Right lobe of liver (tissue), 6 donors: ENCODE data around the gene RGS10. TPM values are rescaled to one million over a fixed set of nuclear protein-coding genes. Genes with fewer than 3 reads are reported as not detected.

Source experiments
- ATAC-seq, 4 donors: fragments of 200-7000 bp; cut with Tn5 transposase; one replicate each; pipeline ENCODE4 v1.9.1; 2020; ENCODE audit warnings: mild to moderate bottlenecking in 4 of 4, moderate library complexity in 4 of 4
- DNase-seq, 3 donors: peaks; one replicate each; pipeline ENCODE4 v3.0.0-alpha.2; 2020
- H3K27ac ChIP-seq, 3 donors: fragments of 200-600 bp; one replicate each; pipeline ENCODE4 v1.8.0; 2022
- H3K27me3 ChIP-seq, 2 donors: fragments of 200-600 bp; one replicate each; pipeline ENCODE4 v1.8.0; 2022
- H3K36me3 ChIP-seq, 4 donors: fragments of 200-600 bp; sonication (generic) in 1 of 4; one replicate each; pipeline versions ENCODE4 v1.5.1 to v1.8.0; 2017 to 2022; ENCODE audit warnings: control low read depth in 1 of 4
- H3K4me1 ChIP-seq, 4 donors: fragments of 200-600 bp; sonication (generic) in 1 of 4; one replicate each; pipeline versions ENCODE4 v1.5.1 to v1.8.0; 2017 to 2022; ENCODE audit warnings: control low read depth in 1 of 4
- H3K4me3 ChIP-seq, 3 donors: fragments of 200-600 bp; one replicate each; pipeline ENCODE4 v1.8.0; 2022
- H3K9me3 ChIP-seq, 4 donors: fragments of 200-600 bp; sonication (generic) in 1 of 4; one replicate each; pipeline versions ENCODE4 v1.5.1 to v1.8.0; 2017 to 2022; ENCODE audit warnings: control low read depth in 1 of 4
- POLR2A ChIP-seq: fragments of 450-650 bp; IDR thresholded peaks from one replicate; pipeline ENCODE4 v1.6.1; 2017; ENCODE audit warnings: antibody characterized with exemption, mild to moderate bottlenecking
- WGBS: methylation state at CpG from one replicate; pipeline ENCODE4 v1.1.6; 2018; ENCODE audit warnings: low coverage, low lambda C conversion rate; ENCODE audit not compliant: insufficient coverage; ENCODE audit errors: missing lambda C conversion rate; 5-methylcytosine and 5-hydroxymethylcytosine counted together
- intact Hi-C, 2 donors: fragments of 100-400 bp; cut with DNase I; formaldehyde crosslinking; loops; one replicate each; pipeline versions ENCODE4 v1.11.2 to v1.14.1; 2022
- total RNA-seq, 6 experiments: library from RNA; depleted of rRNA in 2 of 6; stranded (reverse); fragments of >200 nt in 2 of 6; fragmentation: NEBNext Ultra II Directional in 3 of 6; extraction: Animal tissue kit (Norgen Biotek cat#: 25700) in 3 of 6; gene quantifications; one replicate each; pipeline versions ENCODE4 v1.1.0 to v1.2.4, GENCODE V29; 2016 to 2023
- TF ChIP-seq, protein P1 (sequence below), 4 donors: fragments of 200-600 bp in 3 of 4; fragments of 450-650 bp in 1 of 4; IDR thresholded peaks; one replicate each; pipeline versions ENCODE4 v1.5.1 to v1.8.0; 2016 to 2022; ENCODE audit warnings: antibody characterized with exemption in 4 of 4, mild to moderate bottlenecking in 2 of 4
- donor health status: DM: no; HTN: yes; CAD: no.
- donor health status: DM: no; HTN: no; CAD: no.
- donor health status: DM: no; HTN: no; CAD: no.
- donor health status: DM: no; HTN: yes; CAD: no.
- donor health status: DM: no; HTN: yes; CAD: no.

Gene RGS10
- total RNA-seq, 6 experiments from 2014 or later, result 0.95 to 5.2 (median 3.7) TPM

DNA sequence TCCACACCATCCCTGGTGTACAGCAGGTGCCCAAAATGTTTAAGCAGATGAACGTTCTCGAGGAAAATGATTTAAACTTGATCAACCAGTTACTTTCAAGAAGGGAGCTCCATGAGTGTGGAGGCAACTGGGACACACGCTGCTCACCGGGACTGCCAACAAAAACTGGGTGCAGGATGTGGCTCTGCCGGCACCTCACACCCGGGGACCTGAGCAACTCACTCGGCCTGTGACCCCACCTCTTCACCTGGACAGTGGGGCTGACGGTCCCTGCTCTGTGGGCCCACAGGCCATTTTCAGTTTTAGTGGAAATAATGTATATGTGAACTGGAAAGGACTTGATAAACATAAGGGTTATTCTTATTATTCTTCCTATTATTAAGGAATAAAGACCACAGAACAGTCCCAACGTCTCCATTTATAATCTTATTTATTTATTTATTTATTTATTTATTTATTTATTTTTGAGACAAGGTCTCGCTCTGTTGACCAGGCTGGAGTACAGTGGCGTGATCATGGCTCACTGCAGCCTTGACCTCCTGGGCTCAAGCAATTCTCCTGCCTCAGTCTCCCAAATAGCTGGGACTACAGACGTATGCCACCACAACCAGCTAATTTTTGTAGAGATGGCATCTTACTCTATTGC is 60.6 kb downstream of the RGS10 start:
- Histone ChIP-seq H3K36me3 (no peaks in the 10 kb centered on the region), H3K4me3 (no peak overlapping the region), H3K9me3 (no peaks in the 10 kb centered on the region), H3K27me3 (no peaks in the 10 kb centered on the region), H3K27ac (no peak overlapping the region), H3K4me1 (no peaks in the 10 kb centered on the region)
- intact Hi-C loops, result no loop called here
- 66% methylated on average over 6 of the region's 12 CpGs for WGBS
- DNase-seq, result no peak
- TF ChIP-seq POLR2A, result no peak
- TF ChIP-seq, protein P1, sequence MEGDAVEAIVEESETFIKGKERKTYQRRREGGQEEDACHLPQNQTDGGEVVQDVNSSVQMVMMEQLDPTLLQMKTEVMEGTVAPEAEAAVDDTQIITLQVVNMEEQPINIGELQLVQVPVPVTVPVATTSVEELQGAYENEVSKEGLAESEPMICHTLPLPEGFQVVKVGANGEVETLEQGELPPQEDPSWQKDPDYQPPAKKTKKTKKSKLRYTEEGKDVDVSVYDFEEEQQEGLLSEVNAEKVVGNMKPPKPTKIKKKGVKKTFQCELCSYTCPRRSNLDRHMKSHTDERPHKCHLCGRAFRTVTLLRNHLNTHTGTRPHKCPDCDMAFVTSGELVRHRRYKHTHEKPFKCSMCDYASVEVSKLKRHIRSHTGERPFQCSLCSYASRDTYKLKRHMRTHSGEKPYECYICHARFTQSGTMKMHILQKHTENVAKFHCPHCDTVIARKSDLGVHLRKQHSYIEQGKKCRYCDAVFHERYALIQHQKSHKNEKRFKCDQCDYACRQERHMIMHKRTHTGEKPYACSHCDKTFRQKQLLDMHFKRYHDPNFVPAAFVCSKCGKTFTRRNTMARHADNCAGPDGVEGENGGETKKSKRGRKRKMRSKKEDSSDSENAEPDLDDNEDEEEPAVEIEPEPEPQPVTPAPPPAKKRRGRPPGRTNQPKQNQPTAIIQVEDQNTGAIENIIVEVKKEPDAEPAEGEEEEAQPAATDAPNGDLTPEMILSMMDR (IDR thresholded peaks at IDR 0.05), result no peak
- no peak for ATAC-seq

DNA sequence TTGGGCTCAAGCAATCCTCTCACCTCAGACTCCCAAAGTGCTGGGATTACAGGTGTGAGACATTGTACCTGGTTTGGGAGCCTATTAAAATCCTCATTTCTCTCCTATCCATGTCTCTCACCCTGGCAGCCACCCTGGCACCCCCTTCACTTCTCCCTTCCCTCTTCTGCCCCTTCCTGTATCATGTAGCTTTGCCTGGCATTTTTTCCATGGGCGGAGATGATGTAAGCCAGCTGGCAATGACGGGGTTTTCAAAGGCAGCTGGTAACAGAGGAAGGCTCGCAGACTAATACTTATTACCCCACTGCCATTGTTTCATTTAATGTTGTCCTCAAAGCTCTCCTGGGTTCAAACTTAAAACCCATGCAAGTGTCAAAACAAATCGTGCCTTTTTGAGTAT is 61.9 kb downstream of the RGS10 start:
- intact Hi-C loops, result no loop called here
- Histone ChIP-seq H3K9me3 (no peaks in the 10 kb centered on the region), H3K36me3 (no peaks in the 10 kb centered on the region), H3K27me3 (no peaks in the 10 kb centered on the region), H3K27ac (no peak overlapping the region), H3K4me3 (no peak overlapping the region), H3K4me1 (no peaks in the 10 kb centered on the region)
- WGBS, result 76% methylated on average over 4 of the region's 4 CpGs
- ATAC-seq (no peak), DNase-seq (no peak)
- TF ChIP-seq, protein P1 (IDR thresholded peaks at IDR 0.05), result no peak
- TF ChIP-seq POLR2A, result no peak

DNA sequence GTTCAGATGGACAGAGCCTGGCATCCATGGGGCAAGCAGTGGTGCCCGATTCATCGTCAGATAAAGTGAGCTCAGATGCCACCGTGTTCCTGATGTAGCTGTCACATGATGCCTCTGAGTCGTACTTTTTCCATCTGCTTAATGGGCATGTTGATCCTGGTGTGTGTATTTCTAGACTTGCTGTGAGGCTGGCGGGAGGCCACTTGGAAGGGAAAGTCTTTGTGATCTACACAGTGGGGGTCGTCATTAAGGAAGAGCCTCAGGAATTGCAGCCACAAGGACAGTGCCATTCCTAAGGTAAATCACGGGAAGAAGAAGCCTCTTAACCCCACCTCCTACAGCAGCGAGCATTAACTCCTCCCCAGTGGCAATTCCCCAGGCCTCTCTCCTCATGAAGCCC is 63.0 kb downstream of the RGS10 start:
- intact Hi-C loops, result no loop called here
- Histone ChIP-seq H3K27me3 (no peaks in the 10 kb centered on the region), H3K4me1 (no peaks in the 10 kb centered on the region), H3K27ac (no peak overlapping the region), H3K36me3 (no peaks in the 10 kb centered on the region), H3K4me3 (no peak overlapping the region), H3K9me3 (no peaks in the 10 kb centered on the region)
- TF ChIP-seq, protein P1 (IDR thresholded peaks at IDR 0.05), result no peak
- TF ChIP-seq POLR2A, result no peak
- DNase-seq, result no peak
- 17% methylated on average over 1 of the region's 8 CpGs for WGBS
- no peak for ATAC-seq

DNA sequence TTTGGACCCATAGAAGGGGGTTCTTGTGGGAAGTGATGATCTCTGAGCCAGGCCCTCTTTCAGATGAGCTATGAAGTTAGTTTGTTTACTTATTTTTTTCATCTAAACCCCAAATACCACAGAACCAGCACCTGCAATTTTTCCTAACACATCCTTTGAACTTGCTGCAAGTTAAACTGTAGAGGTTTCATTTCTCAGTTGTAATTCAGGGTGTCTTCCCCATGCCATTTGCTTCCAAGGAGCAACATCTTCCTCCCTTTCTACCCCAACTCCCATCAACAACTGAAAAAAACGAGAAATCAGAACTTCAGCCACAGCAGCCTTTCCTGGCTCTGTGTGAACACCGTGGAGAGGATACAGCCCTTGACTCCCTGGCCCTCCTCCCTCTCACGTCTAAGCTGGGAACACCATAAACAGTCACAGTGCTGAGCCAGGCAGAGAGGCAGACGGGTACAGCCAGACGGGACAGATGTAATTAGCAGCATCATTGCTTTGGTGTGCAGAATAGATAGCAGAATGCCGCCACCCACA is 63.6 kb downstream of the RGS10 start:
- no peak for DNase-seq
- no peak for TF ChIP-seq POLR2A
- TF ChIP-seq, protein P1 (IDR thresholded peaks at IDR 0.05), result no peak

More for the DNA sequence above, 63.6 kb downstream of the RGS10 start:
- no peaks in the 10 kb centered on the region for H3K36me3 ChIP-seq
- H3K9me3 ChIP-seq, result no peaks in the 10 kb centered on the region
- intact Hi-C loops, result no loop called here
- ATAC-seq, result no peak
- H3K4me3 ChIP-seq, result no peak overlapping the region
- 28% methylated on average over 6 of the region's 6 CpGs for WGBS
- no peak overlapping the region for H3K27ac ChIP-seq
- H3K27me3 ChIP-seq, result no peaks in the 10 kb centered on the region
- no peaks in the 10 kb centered on the region for H3K4me1 ChIP-seq
